Osteoblast (primary cell): ENCODE results near the gene CAMTA1. TPM values are rescaled to one million over a fixed set of nuclear protein-coding genes. Genes with fewer than 3 reads are reported as not detected.

Experiments
- DNase-seq: peaks from one replicate; pipeline ENCODE4 v3.0.0; 2011; ENCODE audit warnings: low spot score, mixed read lengths; ENCODE audit not compliant: insufficient read length; ENCODE audit errors: missing footprints
- H2AFZ ChIP-seq: 2 replicates; pipeline ENCODE4 v1.6.0; 2011; ENCODE audit warnings: mild to moderate bottlenecking, low read length
- H3K27ac ChIP-seq: 2 replicates; pipeline ENCODE4 v1.5.1; 2011; ENCODE audit warnings: mild to moderate bottlenecking, low read depth, low read length, moderate library complexity
- H3K27me3 ChIP-seq: 2 replicates; pipeline ENCODE4 v1.6.0; 2012; ENCODE audit warnings: mild to moderate bottlenecking, control low read depth, inconsistent platforms, low read length, moderate library complexity; ENCODE audit not compliant: insufficient read depth
- H3K36me3 ChIP-seq: 2 replicates; pipeline ENCODE4 v1.5.1; 2011; ENCODE audit warnings: mild to moderate bottlenecking, low read length, control low read depth, moderate library complexity; ENCODE audit not compliant: insufficient read depth
- H3K4me1 ChIP-seq: 2 replicates; pipeline ENCODE4 v1.5.1; 2011; ENCODE audit warnings: mild to moderate bottlenecking, low read length, control low read depth, moderate library complexity; ENCODE audit not compliant: insufficient read depth
- H3K4me2 ChIP-seq: 2 replicates; pipeline ENCODE4 v1.6.0; 2011; ENCODE audit warnings: mild to moderate bottlenecking, low read length; ENCODE audit not compliant: insufficient read depth
- H3K4me3 ChIP-seq: fragments of 200-600 bp; sonication (generic); 3 replicates; pipeline ENCODE4 v1.5.1; 2012; ENCODE audit warnings: mild to moderate bottlenecking, low read length, inconsistent platforms; ENCODE audit not compliant: insufficient read depth
- H3K79me2 ChIP-seq: 2 replicates; pipeline ENCODE4 v1.6.0; 2012; ENCODE audit warnings: mild to moderate bottlenecking, low read length, control low read depth, inconsistent platforms; ENCODE audit not compliant: insufficient read depth
- H3K9me3 ChIP-seq: 2 replicates; pipeline ENCODE4 v1.5.1; 2011; ENCODE audit warnings: low read depth, low read length, control low read depth
- H4K20me1 ChIP-seq: 2 replicates; pipeline ENCODE4 v1.6.0; 2012; ENCODE audit warnings: mild to moderate bottlenecking, low read length, control low read depth; ENCODE audit not compliant: insufficient read depth
- total RNA-seq: library from RNA; depleted of rRNA; stranded (reverse); fragments of >200 nt; gene quantifications from 2 replicates; pipeline ENCODE4 v1.2.3, GENCODE V29; 2012
- TF ChIP-seq, protein P1 (sequence below): IDR thresholded peaks from 2 replicates; pipeline ENCODE4 v1.5.1; 2011; ENCODE audit warnings: mild to moderate bottlenecking, low read depth, low read length, moderate library complexity; ENCODE audit errors: extremely low read depth

Gene CAMTA1
- total RNA-seq, 1 donor: 47.4 TPM

DNA sequence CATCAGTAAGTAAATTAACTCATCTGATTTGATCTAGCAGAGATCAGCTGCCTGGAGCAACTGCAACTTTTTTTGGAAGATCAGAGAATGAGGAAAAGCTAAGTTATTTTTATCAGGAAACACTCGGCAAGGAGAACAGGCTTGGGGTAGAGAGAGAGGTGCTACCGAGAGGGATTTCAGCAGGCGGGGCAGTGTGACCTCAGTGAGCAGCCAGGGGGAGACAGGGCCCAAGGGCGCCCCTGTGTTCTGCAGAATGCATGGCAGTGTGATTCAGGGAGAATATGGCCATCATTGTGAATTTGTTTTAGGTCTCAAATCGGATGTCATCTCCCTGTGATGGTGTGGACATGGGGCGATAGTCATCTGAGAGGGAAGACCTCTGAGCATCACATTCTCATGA lies 501.8 kb downstream of the CAMTA1 start:
- Histone ChIP-seq H3K79me2 (no peaks in the 10 kb centered on the region), H3K27ac (no peak overlapping the region), H3K36me3 (no peaks in the 10 kb centered on the region), H2AFZ (no peak overlapping the region), H3K4me1 (peaks cover 30% of the 10 kb centered on the region), H3K4me2 (no peak overlapping the region), H4K20me1 (no peaks in the 10 kb centered on the region), H3K27me3 (no peaks in the 10 kb centered on the region), H3K4me3 (no peak overlapping the region), H3K9me3 (no peaks in the 10 kb centered on the region)
- DNase-seq: no peak
- TF ChIP-seq, protein P1, sequence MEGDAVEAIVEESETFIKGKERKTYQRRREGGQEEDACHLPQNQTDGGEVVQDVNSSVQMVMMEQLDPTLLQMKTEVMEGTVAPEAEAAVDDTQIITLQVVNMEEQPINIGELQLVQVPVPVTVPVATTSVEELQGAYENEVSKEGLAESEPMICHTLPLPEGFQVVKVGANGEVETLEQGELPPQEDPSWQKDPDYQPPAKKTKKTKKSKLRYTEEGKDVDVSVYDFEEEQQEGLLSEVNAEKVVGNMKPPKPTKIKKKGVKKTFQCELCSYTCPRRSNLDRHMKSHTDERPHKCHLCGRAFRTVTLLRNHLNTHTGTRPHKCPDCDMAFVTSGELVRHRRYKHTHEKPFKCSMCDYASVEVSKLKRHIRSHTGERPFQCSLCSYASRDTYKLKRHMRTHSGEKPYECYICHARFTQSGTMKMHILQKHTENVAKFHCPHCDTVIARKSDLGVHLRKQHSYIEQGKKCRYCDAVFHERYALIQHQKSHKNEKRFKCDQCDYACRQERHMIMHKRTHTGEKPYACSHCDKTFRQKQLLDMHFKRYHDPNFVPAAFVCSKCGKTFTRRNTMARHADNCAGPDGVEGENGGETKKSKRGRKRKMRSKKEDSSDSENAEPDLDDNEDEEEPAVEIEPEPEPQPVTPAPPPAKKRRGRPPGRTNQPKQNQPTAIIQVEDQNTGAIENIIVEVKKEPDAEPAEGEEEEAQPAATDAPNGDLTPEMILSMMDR: no peak

DNA sequence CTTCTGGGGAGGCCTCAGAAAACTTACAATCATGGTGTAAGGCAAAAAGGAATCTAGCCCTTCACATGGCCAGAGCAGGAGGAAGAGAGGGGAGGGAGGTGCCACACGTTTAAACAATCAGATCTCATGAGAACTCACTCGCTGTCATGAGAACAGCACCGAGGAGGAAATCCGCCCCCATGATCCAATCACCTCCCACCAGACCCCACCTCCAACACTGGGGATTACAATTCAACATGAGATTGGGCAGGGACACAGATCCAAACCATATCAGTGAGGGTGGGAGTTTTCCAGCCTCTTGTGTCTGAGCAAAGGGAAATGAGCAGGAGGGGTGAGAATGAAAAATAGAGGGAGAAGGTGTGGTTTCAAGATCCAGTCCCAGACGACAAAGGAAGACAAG lies 503.7 kb downstream of the CAMTA1 start:
- no peaks in the 10 kb centered on the region for H3K36me3 ChIP-seq
- H3K27ac ChIP-seq: no peak overlapping the region
- H3K4me1 ChIP-seq: peaks cover 30% of the 10 kb centered on the region
- no peaks in the 10 kb centered on the region for H3K27me3 ChIP-seq
- no peaks in the 10 kb centered on the region for H3K9me3 ChIP-seq
- H3K4me3 ChIP-seq: no peak overlapping the region
- TF ChIP-seq, protein P1: no peak
- H4K20me1 ChIP-seq: no peaks in the 10 kb centered on the region
- DNase-seq: no peak
- no peak overlapping the region for H3K4me2 ChIP-seq
- no peak overlapping the region for H2AFZ ChIP-seq
- no peaks in the 10 kb centered on the region for H3K79me2 ChIP-seq

DNA sequence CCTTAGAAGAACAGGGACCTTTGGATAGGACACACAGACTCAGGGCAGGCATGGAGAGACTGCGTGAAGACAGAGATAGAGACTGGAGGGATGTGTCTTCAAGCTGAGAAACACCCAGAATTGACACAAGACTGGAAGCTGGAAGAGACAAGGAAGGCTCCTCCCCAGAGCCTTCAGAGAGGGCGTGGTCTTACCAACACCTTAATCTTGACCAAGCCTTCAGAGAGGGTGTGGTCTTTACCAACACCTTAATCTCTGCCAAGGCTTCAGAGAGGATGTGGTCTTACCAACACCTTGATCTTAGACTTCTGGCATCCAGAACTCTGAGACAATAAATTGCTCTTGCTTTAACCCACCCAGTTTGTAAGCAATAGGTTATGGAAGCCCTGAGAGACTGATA lies 504.4 kb downstream of the CAMTA1 start:
- Histone ChIP-seq H3K27ac (no peak overlapping the region), H3K27me3 (no peaks in the 10 kb centered on the region)

More for the DNA sequence above, 504.4 kb downstream of the CAMTA1 start:
- Histone ChIP-seq H3K4me3 (no peak overlapping the region), H4K20me1 (no peaks in the 10 kb centered on the region), H2AFZ (no peak overlapping the region), H3K4me1 (peaks cover 29% of the 10 kb centered on the region), H3K36me3 (no peaks in the 10 kb centered on the region), H3K9me3 (no peaks in the 10 kb centered on the region), H3K4me2 (no peak overlapping the region), H3K79me2 (no peaks in the 10 kb centered on the region)
- TF ChIP-seq, protein P1: no peak
- DNase-seq: no peak
